Natural killer cell (primary cell): Measurements from ENCODE around the gene HDAC3. TPM values are rescaled to one million over a fixed set of nuclear protein-coding genes. Genes with fewer than 3 reads are reported as not detected.

Source experiments
- ATAC-seq, 3 donors: fragments of 150-1000 bp in 2 of 3; fragments of 200-7000 bp in 1 of 3; cut with Tn5 transposase; 1 replicate in 1 of 3; 2 replicates in 2 of 3; pipeline ENCODE4 v1.10.0; 2021; ENCODE audit warnings: mild to moderate bottlenecking in 2 of 3, moderate library complexity in 2 of 3
- DNase-seq, 2 donors: peaks; one replicate each; pipeline versions ENCODE4 v3.0.0 to v3.0.0-alpha.2; 2013 to 2021; ENCODE audit warnings: mixed read lengths in 1 of 2
- H3K27ac ChIP-seq: one replicate; pipeline ENCODE4 v1.5.1; 2013; ENCODE audit warnings: mild to moderate bottlenecking, low read length
- H3K27me3 ChIP-seq: one replicate; pipeline ENCODE4 v1.6.1; 2013; ENCODE audit warnings: low read length; ENCODE audit not compliant: control insufficient read depth, insufficient read depth
- H3K36me3 ChIP-seq: one replicate; pipeline ENCODE4 v1.6.1; 2013; ENCODE audit warnings: low read length; ENCODE audit not compliant: control insufficient read depth, insufficient read depth
- H3K4me1 ChIP-seq: one replicate; pipeline ENCODE4 v1.6.1; 2013; ENCODE audit warnings: low read length; ENCODE audit not compliant: control insufficient read depth, insufficient read depth
- H3K4me3 ChIP-seq: one replicate; pipeline ENCODE4 v1.5.1; 2013; ENCODE audit warnings: low read length
- H3K9me3 ChIP-seq: one replicate; pipeline ENCODE4 v1.6.1; 2013; ENCODE audit warnings: low read length; ENCODE audit not compliant: control insufficient read depth, insufficient read depth
- H3K27ac Mint-ChIP-seq, 2 donors: one replicate each; pipeline ENCODE4 v1.8.0; 2022; ENCODE audit warnings: mild to moderate bottlenecking in 2 of 2, mixed read lengths in 2 of 2, moderate library complexity in 1 of 2
- H3K27me3 Mint-ChIP-seq, 2 donors: one replicate each; pipeline ENCODE4 v1.8.0; 2022; ENCODE audit warnings: low read depth in 2 of 2, mixed read lengths in 2 of 2
- H3K36me3 Mint-ChIP-seq: one replicate; pipeline ENCODE4 v1.8.0; 2022; ENCODE audit warnings: mixed read lengths
- H3K4me1 Mint-ChIP-seq, 2 donors: one replicate each; pipeline ENCODE4 v1.8.0; 2022; ENCODE audit warnings: mixed read lengths in 2 of 2
- H3K4me3 Mint-ChIP-seq: one replicate; pipeline ENCODE4 v1.8.0; 2022; ENCODE audit warnings: mild to moderate bottlenecking, moderate library complexity, mixed read lengths
- H3K9me3 Mint-ChIP-seq, 2 donors: one replicate each; pipeline ENCODE4 v1.8.0; 2022; ENCODE audit warnings: mixed read lengths in 2 of 2
- WGBS: methylation state at CpG from one replicate; pipeline ENCODE4 v1.1.7; 2013; ENCODE audit warnings: missing lambda C conversion rate; ENCODE audit not compliant: insufficient coverage; 5-methylcytosine and 5-hydroxymethylcytosine counted together
- intact Hi-C: fragments of 100-400 bp; cut with micrococcal nuclease; formaldehyde crosslinking; loops from one replicate; pipeline ENCODE4 v1.14.2; 2022
- total RNA-seq, 4 donors: library from RNA; stranded (reverse); fragments of 120-200 nt in 1 of 4; gene quantifications; one replicate each; pipeline versions ENCODE4 v1.2.3 to v1.2.4, GENCODE V29; 2013 to 2022
- TF ChIP-seq, protein P1 (sequence below): fragments of 200-600 bp; IDR thresholded peaks from one replicate; pipeline ENCODE4 v1.8.0; 2022; ENCODE audit warnings: antibody characterized with exemption

The HDAC3 gene
- total RNA-seq: 10 to 100 TPM; 66.0 to 85.7 (median 74.7) TPM
- total RNA-seq (2013): 61.8 TPM

DNA sequence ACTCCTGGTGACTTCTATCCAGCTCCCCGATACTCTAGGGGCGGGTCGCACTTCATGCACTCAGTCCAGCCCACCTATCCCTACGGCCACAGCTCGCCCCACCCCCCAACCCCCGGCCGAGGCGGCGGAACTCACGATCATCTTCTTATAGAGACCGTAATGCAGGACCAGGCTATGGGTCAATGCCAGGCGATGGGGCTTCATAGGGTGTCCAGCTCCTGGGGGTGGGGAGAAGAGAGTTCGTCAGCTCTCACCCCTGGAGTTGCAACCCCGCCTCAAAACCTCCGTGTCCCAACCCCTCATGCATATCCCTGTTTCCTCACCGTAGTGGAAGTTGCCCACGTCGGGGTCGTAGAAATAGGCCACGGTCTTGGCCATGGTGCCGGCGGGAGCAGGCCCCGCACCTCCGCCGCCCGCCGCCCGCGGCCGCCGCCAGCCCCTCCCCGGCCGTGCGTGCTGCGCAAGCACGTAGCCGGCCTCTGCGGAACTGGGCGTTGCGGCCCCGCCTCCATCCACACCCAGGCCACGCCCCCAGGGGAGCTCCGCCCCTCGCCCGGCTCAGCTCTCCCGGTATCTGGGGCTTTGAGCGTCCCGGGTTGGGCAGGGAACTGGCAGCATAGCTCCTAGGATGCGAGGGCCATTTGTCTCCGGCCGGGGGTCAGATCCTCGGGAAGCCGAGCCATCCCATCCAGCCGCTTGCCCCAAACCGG, at the start of gene HDAC3, which contains the start of gene RELL2:
Gene HDAC3, minus strand, starts transcription at position 437 of the 710 bp plus-strand sequence. Its CDS starts 59 bp downstream, at position 378.
Gene RELL2, plus strand, starts transcription at position 585 of the 710 bp plus-strand sequence. CDS start 1,229 bp downstream, outside the sequence.
- ATAC-seq (peak; percentile 93 to 99 (median 95)), DNase-seq (peak; percentile 96)
- Mint-ChIP-seq H3K9me3 (no peaks in the 10 kb centered on the region), H3K36me3 (no peaks in the 10 kb centered on the region), H3K27me3 (no peaks in the 10 kb centered on the region), H3K4me3 (peak within 1 kb of the TSS; percentile 86), H3K4me1 (peaks cover 22 to 36% of the 10 kb centered on the region in 2 donors), H3K27ac (peak within 1 kb of the TSS; percentile 48 to 84)
- WGBS: 0% methylated on average over 55 of the region's 55 CpGs
- H3K36me3 ChIP-seq: peaks cover 7% of the 10 kb centered on the region
- TF ChIP-seq, protein P1, sequence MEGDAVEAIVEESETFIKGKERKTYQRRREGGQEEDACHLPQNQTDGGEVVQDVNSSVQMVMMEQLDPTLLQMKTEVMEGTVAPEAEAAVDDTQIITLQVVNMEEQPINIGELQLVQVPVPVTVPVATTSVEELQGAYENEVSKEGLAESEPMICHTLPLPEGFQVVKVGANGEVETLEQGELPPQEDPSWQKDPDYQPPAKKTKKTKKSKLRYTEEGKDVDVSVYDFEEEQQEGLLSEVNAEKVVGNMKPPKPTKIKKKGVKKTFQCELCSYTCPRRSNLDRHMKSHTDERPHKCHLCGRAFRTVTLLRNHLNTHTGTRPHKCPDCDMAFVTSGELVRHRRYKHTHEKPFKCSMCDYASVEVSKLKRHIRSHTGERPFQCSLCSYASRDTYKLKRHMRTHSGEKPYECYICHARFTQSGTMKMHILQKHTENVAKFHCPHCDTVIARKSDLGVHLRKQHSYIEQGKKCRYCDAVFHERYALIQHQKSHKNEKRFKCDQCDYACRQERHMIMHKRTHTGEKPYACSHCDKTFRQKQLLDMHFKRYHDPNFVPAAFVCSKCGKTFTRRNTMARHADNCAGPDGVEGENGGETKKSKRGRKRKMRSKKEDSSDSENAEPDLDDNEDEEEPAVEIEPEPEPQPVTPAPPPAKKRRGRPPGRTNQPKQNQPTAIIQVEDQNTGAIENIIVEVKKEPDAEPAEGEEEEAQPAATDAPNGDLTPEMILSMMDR: no peak
- peak within 1 kb of the TSS; percentile 87 for H3K4me3 ChIP-seq
- H3K9me3 ChIP-seq: no peaks in the 10 kb centered on the region
- H3K4me1 ChIP-seq: peaks cover 30% of the 10 kb centered on the region
- intact Hi-C loops: loop anchor here (1.0 to 5.0 kb wide), 4 partner anchors 15 to 46 kb away; partner anchors contain the start of genes ARAP3, DIAPH1 and FCHSD1
- H3K27me3 ChIP-seq: no peaks in the 10 kb centered on the region
- H3K27ac ChIP-seq: peak within 1 kb of the TSS; percentile 69

DNA sequence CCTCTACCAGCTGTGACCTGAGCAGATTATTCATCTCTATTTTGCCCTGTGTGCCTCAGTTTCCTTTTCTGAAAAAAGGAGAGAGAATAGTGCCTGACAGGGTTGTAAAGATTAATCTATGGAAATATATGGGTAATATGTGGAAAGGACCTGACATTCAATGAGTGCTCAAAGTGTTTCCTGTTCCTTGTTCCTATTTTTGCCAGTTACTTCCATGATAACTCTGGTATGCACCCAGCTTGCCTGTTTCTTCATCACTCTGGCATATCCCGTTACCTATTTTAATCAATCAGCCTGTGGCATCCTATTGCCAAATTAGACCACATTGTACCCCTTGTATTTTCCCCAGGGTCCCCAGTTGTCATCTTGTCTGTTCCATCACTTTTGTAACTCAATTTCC, 48.9 kb upstream of the HDAC3 start:
- 97% methylated on average over 1 of the region's 1 CpG for WGBS
- Mint-ChIP-seq H3K27me3 (peaks cover 0 to 11% of the 10 kb centered on the region in 2 donors), H3K4me1 (peaks cover 22 to 38% of the 10 kb centered on the region in 2 donors), H3K9me3 (no peaks in the 10 kb centered on the region), H3K27ac (no peak overlapping the region), H3K4me3 (no peak overlapping the region), H3K36me3 (no peaks in the 10 kb centered on the region)
- no peak overlapping the region for H3K27ac ChIP-seq
- H3K36me3 ChIP-seq: no peaks in the 10 kb centered on the region
- H3K27me3 ChIP-seq: no peaks in the 10 kb centered on the region
- TF ChIP-seq, protein P1: no peak
- H3K9me3 ChIP-seq: no peaks in the 10 kb centered on the region
- no peak for ATAC-seq
- H3K4me3 ChIP-seq: no peak overlapping the region
- intact Hi-C loops: no loop called here
- no peak for DNase-seq
- peaks cover 31% of the 10 kb centered on the region for H3K4me1 ChIP-seq

DNA sequence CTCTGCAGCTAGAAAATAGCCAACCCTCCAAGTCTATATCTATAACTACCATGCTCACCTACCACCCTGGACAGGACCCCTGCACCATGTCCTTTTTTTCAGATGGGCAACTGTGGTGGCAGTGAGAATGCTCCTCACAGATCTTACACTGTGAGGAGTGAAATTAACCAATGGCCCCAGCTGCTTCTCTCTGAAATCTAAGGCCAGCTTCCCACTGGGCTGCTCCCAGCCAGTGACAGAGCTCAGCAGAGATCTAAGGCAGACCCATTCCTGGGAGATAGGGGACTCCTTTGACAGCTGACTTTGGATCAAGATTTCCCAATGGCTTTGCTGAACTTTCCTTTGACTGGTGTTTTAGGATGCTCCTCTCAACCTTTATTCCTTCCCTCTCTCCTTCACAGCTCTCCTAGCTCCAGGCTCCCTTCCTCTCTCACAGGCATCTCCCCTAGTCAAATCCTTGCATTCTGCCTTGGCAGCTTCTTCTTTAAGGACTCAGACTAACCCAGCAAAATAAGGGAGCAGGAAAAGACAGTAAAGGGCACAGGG, 47.0 kb upstream of the HDAC3 start:
- TF ChIP-seq, protein P1: no peak
- no peaks in the 10 kb centered on the region for H3K9me3 ChIP-seq
- DNase-seq (no peak), ATAC-seq (no peak)
- intact Hi-C loops: loop anchor here (1.0 to 5.0 kb wide), 2 partner anchors 32 to 46 kb away; partner anchors contain the start of genes FCHSD1, HDAC3 and RELL2
- no peak overlapping the region for H3K4me3 ChIP-seq
- peak overlapping the region; percentile 7 for H3K27ac ChIP-seq
- no peaks in the 10 kb centered on the region for H3K27me3 Mint-ChIP-seq
- H3K4me1 ChIP-seq: peaks cover 36% of the 10 kb centered on the region
- no peaks in the 10 kb centered on the region for H3K36me3 Mint-ChIP-seq
- no peaks in the 10 kb centered on the region for H3K36me3 ChIP-seq
- H3K9me3 Mint-ChIP-seq: no peaks in the 10 kb centered on the region
- peaks cover 22 to 43% of the 10 kb centered on the region in 2 donors for H3K4me1 Mint-ChIP-seq
- H3K27ac Mint-ChIP-seq: peak overlapping the region; percentile 76 to 80
- peak overlapping the region; percentile 95 for H3K4me3 Mint-ChIP-seq
- H3K27me3 ChIP-seq: no peaks in the 10 kb centered on the region
